ENCODE measurements around the gene ASCL3.
"Not testable (repeated sequence)": the region's sequence is repeated elsewhere in the genome, so short reads cannot be mapped to it uniquely, and the experiment has no call there.

DNA sequence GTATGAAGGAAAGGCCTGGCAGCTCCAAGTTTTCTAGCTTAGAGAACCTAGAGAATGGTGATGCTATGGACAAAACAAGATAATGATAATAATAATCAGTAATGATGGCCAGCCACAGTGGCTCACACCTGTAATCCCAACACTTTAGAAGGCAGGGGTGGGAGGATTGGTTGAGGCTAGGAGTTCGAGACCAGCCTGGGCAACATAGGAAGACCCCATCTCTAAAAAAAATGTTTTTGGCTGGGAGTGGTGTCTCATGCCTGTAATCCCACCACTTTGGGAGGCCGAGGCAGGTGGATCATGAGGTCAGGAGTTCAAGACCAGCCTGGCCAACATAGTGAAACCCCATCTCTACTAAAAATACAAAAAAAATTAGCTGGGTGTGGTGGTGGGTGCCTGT, 7.0 kb downstream of the ASCL3 start:
- TF ChIP-seq, protein P1, sequence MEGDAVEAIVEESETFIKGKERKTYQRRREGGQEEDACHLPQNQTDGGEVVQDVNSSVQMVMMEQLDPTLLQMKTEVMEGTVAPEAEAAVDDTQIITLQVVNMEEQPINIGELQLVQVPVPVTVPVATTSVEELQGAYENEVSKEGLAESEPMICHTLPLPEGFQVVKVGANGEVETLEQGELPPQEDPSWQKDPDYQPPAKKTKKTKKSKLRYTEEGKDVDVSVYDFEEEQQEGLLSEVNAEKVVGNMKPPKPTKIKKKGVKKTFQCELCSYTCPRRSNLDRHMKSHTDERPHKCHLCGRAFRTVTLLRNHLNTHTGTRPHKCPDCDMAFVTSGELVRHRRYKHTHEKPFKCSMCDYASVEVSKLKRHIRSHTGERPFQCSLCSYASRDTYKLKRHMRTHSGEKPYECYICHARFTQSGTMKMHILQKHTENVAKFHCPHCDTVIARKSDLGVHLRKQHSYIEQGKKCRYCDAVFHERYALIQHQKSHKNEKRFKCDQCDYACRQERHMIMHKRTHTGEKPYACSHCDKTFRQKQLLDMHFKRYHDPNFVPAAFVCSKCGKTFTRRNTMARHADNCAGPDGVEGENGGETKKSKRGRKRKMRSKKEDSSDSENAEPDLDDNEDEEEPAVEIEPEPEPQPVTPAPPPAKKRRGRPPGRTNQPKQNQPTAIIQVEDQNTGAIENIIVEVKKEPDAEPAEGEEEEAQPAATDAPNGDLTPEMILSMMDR (IDR thresholded peaks at IDR 0.05) = not testable (repeated sequence)
- TF ChIP-seq POLR2A, EP300 (IDR thresholded peaks at IDR 0.05): not testable (repeated sequence)

All from tibial nerve (tissue), 4 donors.